ENCODE data around the gene BST2.

BST2 gene

GRCh38 chr19:17436094-17436873 lies 30.9 kb upstream of the BST2 start:
- Histone ChIP-seq H3K27ac (ENCODE audit: low read depth, low read length, poor library complexity, severe bottlenecking) (no peak overlapping the region), H3K9ac (ENCODE audit: low read length) (no peak overlapping the region), H2AFZ (ENCODE audit: low read length) (no peak overlapping the region), H3F3A (ENCODE audit: insufficient read depth, low read length) (no peaks in the 10 kb centered on the region), H3K4me1 (ENCODE audit: insufficient read depth, low read length, severe bottlenecking) (no peaks in the 10 kb centered on the region), H3K36me3 (ENCODE audit: insufficient read depth, low read length) (no peaks in the 10 kb centered on the region), H3K9me2 (ENCODE audit: low read depth, low read length) (no peaks in the 10 kb centered on the region), H3K9me3 (ENCODE audit: low read length) (0 out of 2 replicates have a peak, but pooled peaks cover under 1% of the 10 kb centered on the region), H3K4me3 (ENCODE audit: low read depth, low read length, poor library complexity, severe bottlenecking) (no peak overlapping the region), H3K4me2 (ENCODE audit: low read length) (no peak overlapping the region), H3K27me3 (ENCODE audit: insufficient read depth, low read length) (peaks cover 9% of the 10 kb centered on the region; the same call in 1 of the 2 replicates), H3K79me2 (ENCODE audit: insufficient read depth, low read length) (no peaks in the 10 kb centered on the region), H4K20me1 (ENCODE audit: insufficient read depth, low read length) (no peaks in the 10 kb centered on the region)
- no peak for TF ChIP-seq CTCF (IDR thresholded peaks at IDR 0.05; ENCODE audit: low read length)
- TF ChIP-seq EZH2 (IDR thresholded peaks at IDR 0.05; ENCODE audit: borderline replicate concordance, low read length), result no peak

- Histone ChIP-seq H3K4me2 (ENCODE audit: low read length) (no peak overlapping the region), H3K27ac (ENCODE audit: low read depth, low read length, poor library complexity, severe bottlenecking) (no peak overlapping the region), H3K9me2 (ENCODE audit: low read depth, low read length) (no peaks in the 10 kb centered on the region), H3K9ac (ENCODE audit: low read length) (no peak overlapping the region), H3K79me2 (ENCODE audit: insufficient read depth, low read length) (no peaks in the 10 kb centered on the region), H2AFZ (ENCODE audit: low read length) (no peak overlapping the region), H3K4me3 (ENCODE audit: low read depth, low read length, poor library complexity, severe bottlenecking) (no peak overlapping the region), H4K20me1 (ENCODE audit: insufficient read depth, low read length) (no peaks in the 10 kb centered on the region), H3K9me3 (ENCODE audit: low read length) (no peaks in the 10 kb centered on the region), H3F3A (ENCODE audit: insufficient read depth, low read length) (no peaks in the 10 kb centered on the region), H3K4me1 (ENCODE audit: insufficient read depth, low read length, severe bottlenecking) (no peaks in the 10 kb centered on the region), H3K36me3 (ENCODE audit: insufficient read depth, low read length) (no peaks in the 10 kb centered on the region), H3K27me3 (ENCODE audit: insufficient read depth, low read length) (peaks cover 9% of the 10 kb centered on the region; the same call in 1 of the 2 replicates)
- TF ChIP-seq CTCF (IDR thresholded peaks at IDR 0.05; ENCODE audit: low read length) (no peak), EZH2 (IDR thresholded peaks at IDR 0.05; ENCODE audit: borderline replicate concordance, low read length) (no peak)
Observed at GRCh38 chr19:17435218-17435617, 29.8 kb upstream of the BST2 start.

- Histone ChIP-seq H3F3A (ENCODE audit: insufficient read depth, low read length) (no peaks in the 10 kb centered on the region), H3K9ac (ENCODE audit: low read length) (no peak overlapping the region), H3K4me2 (ENCODE audit: low read length) (no peak overlapping the region), H3K9me3 (ENCODE audit: low read length) (no peaks in the 10 kb centered on the region), H3K27ac (ENCODE audit: low read depth, low read length, poor library complexity, severe bottlenecking) (no peak overlapping the region), H3K36me3 (ENCODE audit: insufficient read depth, low read length) (no peaks in the 10 kb centered on the region), H4K20me1 (ENCODE audit: insufficient read depth, low read length) (no peaks in the 10 kb centered on the region), H3K79me2 (ENCODE audit: insufficient read depth, low read length) (no peaks in the 10 kb centered on the region), H3K4me3 (ENCODE audit: low read depth, low read length, poor library complexity, severe bottlenecking) (no peak overlapping the region), H3K4me1 (ENCODE audit: insufficient read depth, low read length, severe bottlenecking) (no peaks in the 10 kb centered on the region), H3K9me2 (ENCODE audit: low read depth, low read length) (no peaks in the 10 kb centered on the region), H3K27me3 (ENCODE audit: insufficient read depth, low read length) (peaks cover 3% of the 10 kb centered on the region; the same call in 1 of the 2 replicates), H2AFZ (ENCODE audit: low read length) (no peak overlapping the region)
- no peak for TF ChIP-seq EZH2 (IDR thresholded peaks at IDR 0.05; ENCODE audit: borderline replicate concordance, low read length)
- no peak for TF ChIP-seq CTCF (IDR thresholded peaks at IDR 0.05; ENCODE audit: low read length)
Observed at GRCh38 chr19:17431417-17431816, 26.0 kb upstream of the BST2 start.
